ENCODE results near the gene ABCF1.
A peak's percentile ranks its signal among the peaks of the same experiment; 100 is the strongest.

The ABCF1 gene

GRCh38 chr6:30541515-30542403 lies 29.5 kb upstream of the ABCF1 start:
- peak; percentile 89 for DNase-seq (ENCODE audit: low read depth, low spot score)
- peak overlapping the region; percentile 14 for H3K4me3 ChIP-seq (ENCODE audit: low read depth, low read length)
- peak; percentile 100 for TF ChIP-seq CTCF (IDR thresholded peaks at IDR 0.05; ENCODE audit: low read depth, low read length)
- in situ Hi-C loops (cut with HindIII; ENCODE audit: low sequenced_read_pairs), result loop anchor here (10.0 kb wide), 1 partner anchor 77 kb away; no protein-coding TSS in a partner anchor

DNA sequence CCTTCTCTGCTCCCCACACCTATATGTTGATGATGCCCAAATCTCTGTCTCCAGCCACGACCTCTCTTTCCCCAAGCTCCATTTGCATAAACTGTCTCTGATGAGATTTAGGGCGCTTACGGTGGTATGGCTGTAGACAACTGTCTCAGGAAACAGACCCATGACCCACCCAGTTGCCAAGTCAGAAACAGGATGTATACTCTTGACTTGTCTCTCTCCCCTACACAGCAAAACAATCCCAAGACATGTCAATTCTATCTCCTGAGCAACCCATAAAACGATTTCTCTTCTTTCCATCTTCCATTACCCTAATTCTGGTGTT lies 28.9 kb upstream of the ABCF1 start:
- in situ Hi-C loops (cut with HindIII; ENCODE audit: low sequenced_read_pairs), result loop anchor here (10.0 kb wide), 1 partner anchor 78 kb away; no protein-coding TSS in a partner anchor
- H3K4me3 ChIP-seq (ENCODE audit: low read depth, low read length), result no peak overlapping the region
- no peak for TF ChIP-seq CTCF (IDR thresholded peaks at IDR 0.05; ENCODE audit: low read depth, low read length)
- DNase-seq (ENCODE audit: low read depth, low spot score), result no peak

- in situ Hi-C loops (cut with HindIII; ENCODE audit: low sequenced_read_pairs), result loop anchor here (10.0 kb wide), 1 partner anchor 78 kb away; no protein-coding TSS in a partner anchor
- no peak for DNase-seq (ENCODE audit: low read depth, low spot score)
- no peak overlapping the region for H3K4me3 ChIP-seq (ENCODE audit: low read depth, low read length)
Measured at GRCh38 chr6:30542915-30543314, 28.3 kb upstream of the ABCF1 start.

DNA sequence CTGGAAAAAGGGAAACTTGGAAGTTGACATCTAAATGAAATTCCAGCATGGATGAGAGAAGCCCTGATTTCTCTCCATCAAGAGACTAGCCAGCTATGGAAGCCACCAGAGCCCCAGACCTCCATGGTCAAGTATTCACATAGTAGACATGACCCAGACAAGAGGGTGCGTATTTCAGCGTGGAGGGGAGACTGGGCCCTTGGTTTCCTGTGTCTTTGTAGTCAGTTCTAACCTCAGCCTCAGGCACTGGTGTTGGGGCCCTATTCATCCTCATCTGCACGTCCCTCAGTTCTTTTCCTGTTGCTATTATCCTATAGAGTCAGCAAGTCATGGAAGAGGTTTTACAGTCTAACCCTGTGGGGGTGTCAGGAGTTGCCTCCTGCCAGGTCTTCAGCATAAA lies 27.4 kb upstream of the ABCF1 start:
- H3K4me3 ChIP-seq (ENCODE audit: low read depth, low read length), result no peak overlapping the region
- no peak for DNase-seq (ENCODE audit: low read depth, low spot score)
- in situ Hi-C loops (cut with HindIII; ENCODE audit: low sequenced_read_pairs), result loop anchor here (10.0 kb wide), 1 partner anchor 79 kb away; no protein-coding TSS in a partner anchor
- no peak for TF ChIP-seq CTCF (IDR thresholded peaks at IDR 0.05; ENCODE audit: low read depth, low read length)

More at GRCh38 chr6:30542915-30543314, 28.3 kb upstream of the ABCF1 start:
- TF ChIP-seq CTCF (IDR thresholded peaks at IDR 0.05; ENCODE audit: low read depth, low read length), result peak; percentile 4

DNA sequence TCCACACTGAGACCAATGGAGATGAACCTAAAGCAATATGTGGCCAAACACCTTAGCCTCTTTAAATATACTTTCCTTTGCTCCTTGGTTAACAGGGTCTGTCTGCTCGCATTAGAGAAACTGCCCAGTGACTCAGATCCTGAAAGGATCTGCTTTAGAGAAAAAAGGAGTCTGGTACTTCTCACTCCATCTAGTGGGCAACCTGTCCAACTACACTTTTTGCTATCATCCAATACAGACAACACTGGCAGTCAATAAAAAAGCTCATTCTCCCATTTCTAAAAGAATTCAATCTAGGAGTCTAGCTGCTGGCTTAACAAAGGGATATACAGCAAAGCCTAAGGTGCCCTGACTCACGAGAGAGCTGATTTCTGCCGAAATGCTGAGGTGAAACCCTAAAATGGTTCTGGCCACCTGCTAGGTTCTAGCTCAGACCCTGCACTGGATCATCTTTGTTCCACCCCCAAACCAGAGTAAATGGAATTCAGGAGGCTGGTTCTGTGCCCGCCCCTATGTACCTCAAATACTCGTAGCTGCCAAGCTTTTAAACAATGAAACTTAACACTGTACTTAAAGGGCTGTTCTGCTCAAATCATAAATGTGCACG lies 26.5 kb upstream of the ABCF1 start:
- DNase-seq (ENCODE audit: low read depth, low spot score), result peak; percentile 77
- H3K4me3 ChIP-seq (ENCODE audit: low read depth, low read length), result no peak overlapping the region
- TF ChIP-seq CTCF (IDR thresholded peaks at IDR 0.05; ENCODE audit: low read depth, low read length), result peak; percentile 81
- in situ Hi-C loops (cut with HindIII; ENCODE audit: low sequenced_read_pairs), result loop anchor here (10.0 kb wide), 1 partner anchor 80 kb away; no protein-coding TSS in a partner anchor

GRCh38 chr6:30547454-30547853 lies 23.8 kb upstream of the ABCF1 start:
- in situ Hi-C loops (cut with HindIII; ENCODE audit: low sequenced_read_pairs), result loop anchor here (10.0 kb wide), 1 partner anchor 83 kb away; no protein-coding TSS in a partner anchor
- no peak for DNase-seq (ENCODE audit: low read depth, low spot score)
- no peak overlapping the region for H3K4me3 ChIP-seq (ENCODE audit: low read depth, low read length)
- TF ChIP-seq CTCF (IDR thresholded peaks at IDR 0.05; ENCODE audit: low read depth, low read length), result no peak
